ENCODE results near the gene KRT71. TPM values are rescaled to one million over a fixed set of nuclear protein-coding genes. Genes with fewer than 3 reads are reported as not detected.

Gene KRT71
- total RNA-seq, 1 experiment from 2014 or later: not detected

DNA sequence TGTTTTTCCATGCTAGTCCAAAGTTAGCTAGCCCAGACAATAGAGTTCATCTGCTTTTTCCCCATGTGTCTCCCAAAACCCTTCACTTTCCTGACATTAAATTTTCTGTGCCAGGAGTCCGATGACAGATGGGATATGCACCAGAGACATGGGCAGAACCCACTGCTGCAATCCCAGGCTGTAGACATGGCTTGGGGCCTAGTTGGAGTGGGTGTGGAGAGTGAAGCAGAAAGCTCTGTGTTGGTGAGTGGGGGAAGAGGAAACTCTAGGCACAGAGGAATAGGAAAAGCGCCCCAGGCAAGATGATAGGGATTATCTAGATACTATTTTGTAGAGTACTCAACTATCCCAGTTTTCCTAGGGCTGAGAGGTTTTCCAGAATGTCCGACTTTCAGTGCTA, 25.5 kb upstream of the KRT71 start:
- in situ Hi-C loops (cut with HindIII; ENCODE audit: low pct_unique_long_range_greater_than_20kb, low sequenced_read_pairs) (no loop called here), intact Hi-C loops (cut with micrococcal nuclease; ENCODE audit: unreplicated experiment) (no loop called here)
- BruUV-seq (replicated peaks): no TSS peak
- ATAC-seq (no peak), DNase-seq (ENCODE audit: low read depth, low spot score) (no peak)
- no peak for TF ChIP-seq POLR2AphosphoS5 (IDR thresholded peaks at IDR 0.05; ENCODE audit: low read depth, low read length)
- TF ChIP-seq, protein P1, sequence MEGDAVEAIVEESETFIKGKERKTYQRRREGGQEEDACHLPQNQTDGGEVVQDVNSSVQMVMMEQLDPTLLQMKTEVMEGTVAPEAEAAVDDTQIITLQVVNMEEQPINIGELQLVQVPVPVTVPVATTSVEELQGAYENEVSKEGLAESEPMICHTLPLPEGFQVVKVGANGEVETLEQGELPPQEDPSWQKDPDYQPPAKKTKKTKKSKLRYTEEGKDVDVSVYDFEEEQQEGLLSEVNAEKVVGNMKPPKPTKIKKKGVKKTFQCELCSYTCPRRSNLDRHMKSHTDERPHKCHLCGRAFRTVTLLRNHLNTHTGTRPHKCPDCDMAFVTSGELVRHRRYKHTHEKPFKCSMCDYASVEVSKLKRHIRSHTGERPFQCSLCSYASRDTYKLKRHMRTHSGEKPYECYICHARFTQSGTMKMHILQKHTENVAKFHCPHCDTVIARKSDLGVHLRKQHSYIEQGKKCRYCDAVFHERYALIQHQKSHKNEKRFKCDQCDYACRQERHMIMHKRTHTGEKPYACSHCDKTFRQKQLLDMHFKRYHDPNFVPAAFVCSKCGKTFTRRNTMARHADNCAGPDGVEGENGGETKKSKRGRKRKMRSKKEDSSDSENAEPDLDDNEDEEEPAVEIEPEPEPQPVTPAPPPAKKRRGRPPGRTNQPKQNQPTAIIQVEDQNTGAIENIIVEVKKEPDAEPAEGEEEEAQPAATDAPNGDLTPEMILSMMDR (IDR thresholded peaks at IDR 0.05): no peak
- Histone ChIP-seq H3K27ac (ENCODE audit: low read length) (no peak overlapping the region), H3K4me3 (ENCODE audit: low read depth in 2 of 2, low read length in 2 of 2) (no peak overlapping the region), H3K36me3 (ENCODE audit: control insufficient read depth, insufficient read depth, low read length) (no peaks in the 10 kb centered on the region), H3K9me3 (ENCODE audit: control insufficient read depth, insufficient read depth, low read depth, low read length) (no peaks in the 10 kb centered on the region), H3K27me3 (ENCODE audit: control insufficient read depth, insufficient read depth, low read length) (peaks cover 6% of the 10 kb centered on the region), H3K4me1 (ENCODE audit: control insufficient read depth, insufficient read depth, low read length) (no peaks in the 10 kb centered on the region)
- ChIA-PET POLR2A (interaction anchor here (0.6 kb wide), 1 partner anchor 148 kb away, joined by 5 read pairs; no protein-coding TSS in a partner anchor), CTCF (interaction anchor here (1.6 kb wide), 1 partner anchor 292 kb away, joined by 5 read pairs; no protein-coding TSS in a partner anchor)

DNA sequence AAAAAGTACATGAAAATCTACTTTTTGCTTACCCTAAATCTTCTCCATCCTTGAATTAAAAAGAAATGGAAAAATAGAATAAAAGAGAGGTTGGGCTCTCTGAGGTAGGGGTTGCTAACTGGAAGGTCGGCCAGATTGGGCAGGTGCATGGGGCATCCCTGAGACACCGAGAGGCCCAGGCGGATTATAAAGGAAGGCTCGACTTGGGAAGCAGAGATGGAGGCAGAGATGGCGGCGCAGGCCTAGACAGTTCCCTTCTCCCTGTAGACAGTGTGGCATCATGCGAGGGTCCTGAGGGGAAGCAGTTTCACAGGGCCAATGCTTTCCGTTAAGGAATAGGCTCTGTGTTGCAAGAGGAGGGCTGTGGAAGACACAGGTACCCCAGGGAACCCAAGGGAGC, 24.4 kb upstream of the KRT71 start:
- H3K27ac ChIP-seq (ENCODE audit: low read length): no peak overlapping the region
- no peaks in the 10 kb centered on the region for H3K36me3 ChIP-seq (ENCODE audit: control insufficient read depth, insufficient read depth, low read length)
- H3K4me3 ChIP-seq (ENCODE audit: low read depth in 2 of 2, low read length in 2 of 2): no peak overlapping the region
- no peaks in the 10 kb centered on the region for H3K9me3 ChIP-seq (ENCODE audit: control insufficient read depth, insufficient read depth, low read depth, low read length)
- peaks cover 4% of the 10 kb centered on the region; the same call in 1 of the 2 replicates for H3K27me3 ChIP-seq (ENCODE audit: control insufficient read depth, insufficient read depth, low read length)
- intact Hi-C loops (cut with micrococcal nuclease; ENCODE audit: unreplicated experiment) (no loop called here), in situ Hi-C loops (cut with HindIII; ENCODE audit: low pct_unique_long_range_greater_than_20kb, low sequenced_read_pairs) (no loop called here)
- ATAC-seq (no peak), DNase-seq (ENCODE audit: low read depth, low spot score) (no peak)
- ChIA-PET POLR2A (interaction anchor here (0.6 kb wide), 1 partner anchor 204 kb away, joined by 3 read pairs; no protein-coding TSS in a partner anchor), CTCF (interaction anchor here (1.6 kb wide), 1 partner anchor 293 kb away, joined by 5 read pairs; no protein-coding TSS in a partner anchor)
- no TSS peak for BruUV-seq (replicated peaks)
- H3K4me1 ChIP-seq (ENCODE audit: control insufficient read depth, insufficient read depth, low read length): no peaks in the 10 kb centered on the region
- no peak for TF ChIP-seq TCF7L2 (IDR thresholded peaks at IDR 0.05; ENCODE audit: low read depth, low read length)
- TF ChIP-seq, protein P1 (IDR thresholded peaks at IDR 0.05): no peak
- no peak for TF ChIP-seq SIN3A (IDR thresholded peaks at IDR 0.05; ENCODE audit: borderline replicate concordance, insufficient read depth, low read depth, low read length)
- TF ChIP-seq REST (IDR thresholded peaks at IDR 0.05; ENCODE audit: insufficient read depth in 1 of 2, low read depth in 2 of 2, low read length in 1 of 2): no peak
- no peak for TF ChIP-seq POLR2AphosphoS5 (IDR thresholded peaks at IDR 0.05; ENCODE audit: low read depth, low read length)

Data from Panc1 (cell line).